ENCODE measurements around the gene ATP1A2.

- TF ChIP-seq SP1 (IDR thresholded peaks at IDR 0.05) (no peak), GABPA (IDR thresholded peaks at IDR 0.05 in 1 of 2, conservative IDR thresholded peaks at IDR 0.05 in 1 of 2) (no peak), TAF1 (conservative IDR thresholded peaks at IDR 0.05) (no peak), MAX (IDR thresholded peaks at IDR 0.05) (no peak), HNF4A (conservative IDR thresholded peaks at IDR 0.05) (no peak), RAD21 (IDR thresholded peaks at IDR 0.05) (no peak), FOXA1 (IDR thresholded peaks at IDR 0.05) (no peak), RXRA (IDR thresholded peaks at IDR 0.05) (no peak), HNF4G (IDR thresholded peaks at IDR 0.05) (no peak)
- TF ChIP-seq, protein P1, sequence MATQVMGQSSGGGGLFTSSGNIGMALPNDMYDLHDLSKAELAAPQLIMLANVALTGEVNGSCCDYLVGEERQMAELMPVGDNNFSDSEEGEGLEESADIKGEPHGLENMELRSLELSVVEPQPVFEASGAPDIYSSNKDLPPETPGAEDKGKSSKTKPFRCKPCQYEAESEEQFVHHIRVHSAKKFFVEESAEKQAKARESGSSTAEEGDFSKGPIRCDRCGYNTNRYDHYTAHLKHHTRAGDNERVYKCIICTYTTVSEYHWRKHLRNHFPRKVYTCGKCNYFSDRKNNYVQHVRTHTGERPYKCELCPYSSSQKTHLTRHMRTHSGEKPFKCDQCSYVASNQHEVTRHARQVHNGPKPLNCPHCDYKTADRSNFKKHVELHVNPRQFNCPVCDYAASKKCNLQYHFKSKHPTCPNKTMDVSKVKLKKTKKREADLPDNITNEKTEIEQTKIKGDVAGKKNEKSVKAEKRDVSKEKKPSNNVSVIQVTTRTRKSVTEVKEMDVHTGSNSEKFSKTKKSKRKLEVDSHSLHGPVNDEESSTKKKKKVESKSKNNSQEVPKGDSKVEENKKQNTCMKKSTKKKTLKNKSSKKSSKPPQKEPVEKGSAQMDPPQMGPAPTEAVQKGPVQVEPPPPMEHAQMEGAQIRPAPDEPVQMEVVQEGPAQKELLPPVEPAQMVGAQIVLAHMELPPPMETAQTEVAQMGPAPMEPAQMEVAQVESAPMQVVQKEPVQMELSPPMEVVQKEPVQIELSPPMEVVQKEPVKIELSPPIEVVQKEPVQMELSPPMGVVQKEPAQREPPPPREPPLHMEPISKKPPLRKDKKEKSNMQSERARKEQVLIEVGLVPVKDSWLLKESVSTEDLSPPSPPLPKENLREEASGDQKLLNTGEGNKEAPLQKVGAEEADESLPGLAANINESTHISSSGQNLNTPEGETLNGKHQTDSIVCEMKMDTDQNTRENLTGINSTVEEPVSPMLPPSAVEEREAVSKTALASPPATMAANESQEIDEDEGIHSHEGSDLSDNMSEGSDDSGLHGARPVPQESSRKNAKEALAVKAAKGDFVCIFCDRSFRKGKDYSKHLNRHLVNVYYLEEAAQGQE (IDR thresholded peaks at IDR 0.05): no peak
- TF ChIP-seq, protein P2, sequence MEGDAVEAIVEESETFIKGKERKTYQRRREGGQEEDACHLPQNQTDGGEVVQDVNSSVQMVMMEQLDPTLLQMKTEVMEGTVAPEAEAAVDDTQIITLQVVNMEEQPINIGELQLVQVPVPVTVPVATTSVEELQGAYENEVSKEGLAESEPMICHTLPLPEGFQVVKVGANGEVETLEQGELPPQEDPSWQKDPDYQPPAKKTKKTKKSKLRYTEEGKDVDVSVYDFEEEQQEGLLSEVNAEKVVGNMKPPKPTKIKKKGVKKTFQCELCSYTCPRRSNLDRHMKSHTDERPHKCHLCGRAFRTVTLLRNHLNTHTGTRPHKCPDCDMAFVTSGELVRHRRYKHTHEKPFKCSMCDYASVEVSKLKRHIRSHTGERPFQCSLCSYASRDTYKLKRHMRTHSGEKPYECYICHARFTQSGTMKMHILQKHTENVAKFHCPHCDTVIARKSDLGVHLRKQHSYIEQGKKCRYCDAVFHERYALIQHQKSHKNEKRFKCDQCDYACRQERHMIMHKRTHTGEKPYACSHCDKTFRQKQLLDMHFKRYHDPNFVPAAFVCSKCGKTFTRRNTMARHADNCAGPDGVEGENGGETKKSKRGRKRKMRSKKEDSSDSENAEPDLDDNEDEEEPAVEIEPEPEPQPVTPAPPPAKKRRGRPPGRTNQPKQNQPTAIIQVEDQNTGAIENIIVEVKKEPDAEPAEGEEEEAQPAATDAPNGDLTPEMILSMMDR (IDR thresholded peaks at IDR 0.05; ENCODE audit: low read depth, low read length, missing input control): no peak
- TF ChIP-seq, protein P3, sequence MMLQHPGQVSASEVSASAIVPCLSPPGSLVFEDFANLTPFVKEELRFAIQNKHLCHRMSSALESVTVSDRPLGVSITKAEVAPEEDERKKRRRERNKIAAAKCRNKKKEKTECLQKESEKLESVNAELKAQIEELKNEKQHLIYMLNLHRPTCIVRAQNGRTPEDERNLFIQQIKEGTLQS (IDR thresholded peaks at IDR 0.05): no peak
Measured at GRCh38 chr1:160122978-160123495, 7.5 kb downstream of the ATP1A2 start.
